SW 1271 (cell line): ENCODE results near the gene PRR19.
"Not testable (repeated sequence)": the region's sequence is repeated elsewhere in the genome, so short reads cannot be mapped to it uniquely, and the experiment has no call there.

Experiments
- DNase-seq, 2 experiments: peaks; one replicate each; lab custom pipeline; 2025; lab: John Stamatoyannopoulos, UW

The PRR19 gene

GRCh38 chr19:42325896-42326771 is 24.2 kb downstream of the PRR19 start:
- no peak for DNase-seq

- no peak for DNase-seq
Observed at GRCh38 chr19:42326969-42327368, 25.0 kb downstream of the PRR19 start.

GRCh38 chr19:42327381-42327780 is 25.4 kb downstream of the PRR19 start:
- no peak for DNase-seq

- no peak for DNase-seq
Observed at GRCh38 chr19:42328106-42328505, 26.2 kb downstream of the PRR19 start.

- DNase-seq, result no peak
Observed at GRCh38 chr19:42328854-42329253, 26.9 kb downstream of the PRR19 start.

- DNase-seq, result no peak
Observed at GRCh38 chr19:42330241-42330711, 28.3 kb downstream of the PRR19 start.

- DNase-seq, result not testable (repeated sequence)
Observed at GRCh38 chr19:42331333-42331732, 29.4 kb downstream of the PRR19 start.

- no peak for DNase-seq
Observed at GRCh38 chr19:42332059-42332458, 30.1 kb downstream of the PRR19 start.

GRCh38 chr19:42333018-42333417 is 31.1 kb downstream of the PRR19 start:
- DNase-seq, result no peak

- no peak for DNase-seq
Observed at GRCh38 chr19:42333975-42334696, 32.2 kb downstream of the PRR19 start.

- DNase-seq, result no peak
Observed at GRCh38 chr19:42334697-42335373, 32.9 kb downstream of the PRR19 start.

- DNase-seq, result no peak
Observed at GRCh38 chr19:42335374-42335936, 33.5 kb downstream of the PRR19 start.

- DNase-seq, result no peak
Observed at GRCh38 chr19:42335971-42336370, 34.0 kb downstream of the PRR19 start.

- DNase-seq, result not testable (repeated sequence)
Observed at GRCh38 chr19:42339126-42339860, 37.4 kb downstream of the PRR19 start.

GRCh38 chr19:42339922-42340321 is 38.0 kb downstream of the PRR19 start:
- not testable (repeated sequence) for DNase-seq

GRCh38 chr19:42343344-42344110 is 41.6 kb downstream of the PRR19 start:
- no peak for DNase-seq

- DNase-seq, result no peak
Observed at GRCh38 chr19:42344336-42344893, 42.5 kb downstream of the PRR19 start.

- DNase-seq, result no peak
Observed at GRCh38 chr19:42345191-42345812, 43.4 kb downstream of the PRR19 start.

GRCh38 chr19:42348211-42348610 is 46.3 kb downstream of the PRR19 start:
- DNase-seq, result no peak
